ENCODE results near the gene GGA1.

GGA1 gene

DNA sequence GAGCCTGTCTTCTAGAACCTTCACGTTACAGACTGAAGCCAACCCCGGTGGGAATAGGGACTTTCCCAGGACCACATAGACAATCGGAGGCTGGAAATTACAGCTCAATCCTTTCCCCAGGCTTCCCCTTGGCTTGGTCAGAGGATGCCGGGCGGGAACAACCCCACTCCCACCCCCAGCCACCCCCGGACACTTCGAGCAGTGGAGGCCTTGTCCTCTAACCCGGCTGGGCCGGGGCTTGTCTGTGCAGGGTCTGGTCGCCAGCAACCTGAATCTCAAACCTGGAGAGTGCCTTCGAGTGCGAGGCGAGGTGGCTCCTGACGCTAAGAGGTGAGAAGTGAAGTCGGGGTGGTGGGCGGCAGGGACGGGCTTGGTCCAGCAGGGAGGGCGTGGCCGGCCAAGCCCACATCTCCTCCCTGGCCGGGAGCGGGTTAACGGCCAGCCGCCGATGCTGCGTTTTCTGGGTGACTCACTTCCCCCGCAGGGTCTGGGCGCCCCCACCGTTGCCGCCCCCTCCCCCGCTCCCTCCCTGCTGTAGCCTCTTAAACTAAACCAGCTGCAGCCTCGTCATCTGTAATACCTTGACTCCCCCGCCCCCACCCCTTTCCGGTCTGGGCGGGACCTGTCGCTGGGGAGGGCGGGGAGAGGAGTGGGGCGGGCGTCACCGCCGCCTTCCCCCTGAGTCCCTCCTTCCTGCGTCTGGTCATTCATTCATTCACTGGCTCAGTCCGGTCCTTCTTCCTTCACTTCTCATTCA lies 68.3 kb downstream of the GGA1 start:
- DNase-seq = peak; percentile 91

DNA sequence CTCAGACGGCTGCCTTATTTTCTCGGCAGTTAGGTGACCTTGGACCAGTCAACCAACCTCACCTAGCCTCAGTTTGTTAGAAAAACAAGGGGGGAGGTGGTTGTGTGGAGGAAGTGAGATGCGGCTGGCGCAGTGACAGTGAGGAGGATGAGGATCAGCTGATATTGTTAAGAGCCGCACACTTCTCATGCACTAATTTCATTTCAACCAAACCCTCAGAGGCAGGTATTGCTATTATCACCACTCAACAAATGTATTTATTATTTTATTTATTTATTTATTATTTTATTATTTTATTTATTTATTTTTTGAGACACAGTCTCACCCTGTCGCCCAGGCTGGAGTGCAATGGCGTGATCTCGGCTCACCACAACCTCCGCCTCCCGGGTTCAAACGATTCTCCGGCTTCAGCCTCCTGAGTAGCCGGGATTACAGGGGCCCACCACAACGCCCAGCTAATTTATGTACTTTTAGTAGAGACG lies 68.9 kb downstream of the GGA1 start:
- no peak for DNase-seq

- DNase-seq = no peak
Observed at GRCh38 chr22:37678372-37678771, 69.7 kb downstream of the GGA1 start.

GRCh38 chr22:37679670-37680069 lies 71.0 kb downstream of the GGA1 start:
- no peak for DNase-seq

- DNase-seq = no peak
Observed at GRCh38 chr22:37680191-37680851, 71.7 kb downstream of the GGA1 start.

GRCh38 chr22:37681001-37681424 lies 72.4 kb downstream of the GGA1 start:
- no peak for DNase-seq

DNA sequence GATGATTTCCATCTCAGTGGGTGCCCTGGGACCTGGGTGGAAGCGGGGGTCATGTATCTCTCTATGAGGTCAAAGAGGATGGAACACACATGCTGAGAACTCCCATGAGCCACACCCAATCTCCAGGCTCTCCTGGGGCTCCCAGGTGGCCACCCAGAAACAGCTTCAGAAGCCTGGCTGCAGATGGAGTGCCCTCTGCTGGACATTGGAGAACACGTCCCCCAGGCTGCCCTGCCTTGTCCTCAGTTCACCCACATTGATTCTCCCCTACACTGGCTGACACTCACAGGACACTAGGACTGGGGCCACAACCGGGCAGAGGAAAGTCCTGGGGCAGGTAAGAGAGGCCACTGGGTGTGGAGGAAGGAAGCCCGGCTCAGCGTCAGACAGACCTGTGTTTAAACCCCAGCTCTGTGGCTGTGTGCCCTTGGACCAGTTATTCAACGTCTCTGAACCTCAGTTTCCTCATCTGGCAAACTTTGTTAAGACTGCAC lies 73.0 kb downstream of the GGA1 start:
- peak; percentile 73 for DNase-seq

All from right forelimb (tissue), 1 donor.